GM23248 (cell line): ENCODE measurements around the gene TNS3. TPM values are rescaled to one million over a fixed set of nuclear protein-coding genes. Genes with fewer than 3 reads are reported as not detected.

Experiments used
- DNase-seq: peaks from one replicate; pipeline ENCODE4 v3.0.0-alpha.2; 2015
- H2AFZ ChIP-seq: fragments of 200-600 bp; sonication (generic); 2 replicates; pipeline ENCODE4 v1.6.1; 2016; ENCODE audit warnings: antibody characterized with exemption
- H3F3A ChIP-seq: fragments of 200-600 bp; sonication (generic); 2 replicates; pipeline ENCODE4 v1.6.1; 2016; ENCODE audit warnings: mild to moderate bottlenecking, antibody characterized with exemption, mixed run types; ENCODE audit not compliant: insufficient read depth
- H3K27ac ChIP-seq: fragments of 200-600 bp; sonication (generic); 2 replicates; pipeline ENCODE4 v1.5.1; 2016; ENCODE audit warnings: mild to moderate bottlenecking
- H3K27me3 ChIP-seq: fragments of 200-600 bp; sonication (generic); replicated peaks from 2 replicates; pipeline ENCODE4 v1.6.1; 2016; ENCODE audit warnings: mild to moderate bottlenecking; ENCODE audit not compliant: insufficient read depth
- H3K36me3 ChIP-seq: fragments of 200-600 bp; sonication (generic); 2 replicates; pipeline ENCODE4 v1.6.1; 2016; ENCODE audit warnings: low read depth, mild to moderate bottlenecking
- H3K4me1 ChIP-seq: fragments of 200-600 bp; sonication (generic); 2 replicates; pipeline ENCODE4 v1.6.1; 2016; ENCODE audit warnings: mild to moderate bottlenecking; ENCODE audit not compliant: insufficient read depth
- H3K4me2 ChIP-seq: fragments of 200-600 bp; sonication (generic); one replicate; pipeline ENCODE4 v1.6.1; 2016; ENCODE audit warnings: mild to moderate bottlenecking; ENCODE audit not compliant: unreplicated experiment
- H3K4me3 ChIP-seq: fragments of 200-600 bp; sonication (generic); 2 replicates; pipeline ENCODE4 v1.5.1; 2016; ENCODE audit warnings: mild to moderate bottlenecking
- H3K79me2 ChIP-seq: fragments of 200-600 bp; sonication (generic); 2 replicates; pipeline ENCODE4 v1.6.1; 2016; ENCODE audit warnings: mild to moderate bottlenecking; ENCODE audit not compliant: insufficient read depth
- H3K9ac ChIP-seq: fragments of 200-600 bp; sonication (generic); 2 replicates; pipeline ENCODE4 v1.6.1; 2016; ENCODE audit warnings: mild to moderate bottlenecking
- H3K9me2 ChIP-seq: fragments of 200-600 bp; sonication (generic); 2 replicates; pipeline ENCODE4 v1.6.1; 2016; ENCODE audit warnings: mixed run types, mild to moderate bottlenecking, moderate library complexity; ENCODE audit not compliant: insufficient read depth
- H3K9me3 ChIP-seq: fragments of 200-600 bp; sonication (generic); one replicate; pipeline ENCODE4 v1.6.1; 2017; ENCODE audit warnings: low read depth
- H4K20me1 ChIP-seq: fragments of 200-600 bp; sonication (generic); 2 replicates; pipeline ENCODE4 v1.6.0; 2016; ENCODE audit not compliant: insufficient read depth
- EZH2 ChIP-seq: fragments of 200-600 bp; sonication (generic); IDR thresholded peaks from 2 replicates; pipeline ENCODE4 v1.6.1; 2018; ENCODE audit warnings: antibody characterized with exemption, mild to moderate bottlenecking; ENCODE audit not compliant: insufficient read depth, poor library complexity, severe bottlenecking
- EZH2phosphoT487 ChIP-seq: fragments of 200-600 bp; sonication (generic); IDR thresholded peaks from 2 replicates; pipeline ENCODE4 v1.6.1; 2018; ENCODE audit warnings: antibody characterized with exemption, moderate library complexity, mild to moderate bottlenecking, low read depth; ENCODE audit not compliant: insufficient read depth
- WGBS, 2 experiments: methylation state at CpG; one replicate each; pipeline ENCODE4 v1.1.6; 2015 to 2017; ENCODE audit warnings: low lambda C conversion rate in 2 of 2, low coverage in 1 of 2; ENCODE audit errors: missing lambda C conversion rate in 2 of 2; 5-methylcytosine and 5-hydroxymethylcytosine counted together
- in situ Hi-C: fragments of 300-500 bp; cut with MboI; formaldehyde crosslinking; loops from 2 replicates; pipeline ENCODE4 v1.15.0; 2020
- polyA plus RNA-seq: library from polyadenylated mRNA; unstranded; fragments of >200 nt; fragmentation: Nextera tagmentation; extraction: Ambion mirVana; gene quantifications from 2 replicates; pipeline ENCODE4 v1.2.1, GENCODE V29; 2016
- total RNA-seq: library from RNA; depleted of rRNA; stranded (reverse); fragments of >200 nt; shearing (Covaris generic); gene quantifications from 2 replicates; pipeline ENCODE4 v1.2.3, GENCODE V29; 2014

TNS3 gene
- total and polyA plus RNA-seq, 2 experiments from 2014 or later, result 18.6 to 47.0 TPM

DNA sequence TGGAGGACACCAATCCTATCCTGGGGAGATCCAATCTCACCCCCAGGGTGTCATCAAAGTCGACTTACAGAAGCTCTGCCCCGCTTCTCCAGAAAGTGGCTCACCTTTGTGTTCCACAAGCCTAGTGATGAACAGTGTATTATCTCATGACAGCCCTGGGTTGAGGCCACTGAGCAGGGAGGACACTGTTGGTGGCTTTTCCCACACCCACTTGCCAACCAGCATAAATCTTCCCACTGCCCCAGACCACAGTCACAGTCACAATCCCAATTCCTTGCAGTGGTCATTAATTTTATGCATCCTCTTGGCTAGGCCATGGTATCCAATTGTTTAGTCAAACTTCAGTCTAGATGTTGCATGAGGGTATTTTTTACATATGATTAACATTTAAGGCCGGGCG is 18.4 kb downstream of the TNS3 start:
- no peaks in the 10 kb centered on the region for H3F3A ChIP-seq
- no peaks in the 10 kb centered on the region for H3K9me2 ChIP-seq
- no peak overlapping the region for H3K27ac ChIP-seq
- H3K36me3 ChIP-seq, result no peaks in the 10 kb centered on the region
- DNase-seq, result no peak
- H4K20me1 ChIP-seq, result no peaks in the 10 kb centered on the region
- TF ChIP-seq EZH2 (no peak), EZH2phosphoT487 (no peak)
- H2AFZ ChIP-seq, result no peak overlapping the region
- no peaks in the 10 kb centered on the region for H3K27me3 ChIP-seq
- no peak overlapping the region for H3K4me3 ChIP-seq
- no peak overlapping the region for H3K4me2 ChIP-seq
- WGBS, 2 experiments, result 97 to 100% methylated on average over 4 of the region's 4 CpGs
- peaks cover 89% of the 10 kb centered on the region for H3K79me2 ChIP-seq
- H3K9me3 ChIP-seq, result no peaks in the 10 kb centered on the region
- in situ Hi-C loops, result no loop called here
- no peaks in the 10 kb centered on the region for H3K4me1 ChIP-seq
- H3K9ac ChIP-seq, result no peak overlapping the region

DNA sequence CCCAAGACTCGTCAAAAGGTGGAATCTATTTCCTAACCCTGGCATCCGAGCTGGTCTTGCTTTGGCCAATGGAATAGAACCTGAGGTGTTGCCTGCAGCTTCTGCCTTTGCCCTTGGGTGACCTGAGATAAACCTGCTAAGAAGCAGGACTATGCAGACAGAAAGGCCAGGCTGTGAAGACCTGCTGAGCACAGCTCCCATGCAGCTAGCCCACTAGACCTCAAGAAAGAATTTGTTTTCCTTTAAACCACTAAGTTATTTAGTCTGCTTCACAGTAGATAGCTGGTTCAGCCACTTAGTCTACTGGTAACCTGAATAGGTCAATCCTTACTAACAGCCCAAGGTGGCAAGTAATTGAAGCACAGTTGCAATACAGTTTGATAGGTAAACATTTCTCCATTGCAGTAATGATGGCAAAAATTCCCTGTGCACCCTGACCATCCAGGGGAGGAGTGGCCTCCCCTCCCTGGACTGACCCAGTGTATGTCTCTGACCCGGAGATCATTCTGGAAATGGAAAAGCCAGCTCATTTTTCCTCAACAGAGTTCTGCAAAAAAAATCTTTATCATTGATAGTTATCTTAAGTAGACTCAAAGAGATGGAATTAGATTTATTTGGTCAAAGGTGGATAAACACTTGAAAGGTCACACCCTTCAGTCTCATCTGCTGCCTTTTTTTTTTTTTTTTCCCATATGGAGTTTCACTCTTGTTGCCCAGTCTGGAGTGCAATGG is 20.0 kb downstream of the TNS3 start:
- H3K27ac ChIP-seq, result no peak overlapping the region
- no peaks in the 10 kb centered on the region for H3K36me3 ChIP-seq
- no peaks in the 10 kb centered on the region for H4K20me1 ChIP-seq
- no peak overlapping the region for H3K4me2 ChIP-seq
- H3K9me2 ChIP-seq, result no peaks in the 10 kb centered on the region
- H3K79me2 ChIP-seq, result peaks cover 77% of the 10 kb centered on the region
- H3K9me3 ChIP-seq, result no peaks in the 10 kb centered on the region
- peaks cover 13% of the 10 kb centered on the region for H3F3A ChIP-seq
- H3K9ac ChIP-seq, result no peak overlapping the region
- TF ChIP-seq EZH2phosphoT487, result no peak
- TF ChIP-seq EZH2, result no peak
- 92 to 93% methylated on average over 3 of the region's 3 CpGs for WGBS, 2 experiments
- peaks cover 13% of the 10 kb centered on the region for H3K4me1 ChIP-seq
- no peak overlapping the region for H3K4me3 ChIP-seq
- in situ Hi-C loops, result no loop called here
- H2AFZ ChIP-seq, result no peak overlapping the region
- no peaks in the 10 kb centered on the region for H3K27me3 ChIP-seq
- no peak for DNase-seq

DNA sequence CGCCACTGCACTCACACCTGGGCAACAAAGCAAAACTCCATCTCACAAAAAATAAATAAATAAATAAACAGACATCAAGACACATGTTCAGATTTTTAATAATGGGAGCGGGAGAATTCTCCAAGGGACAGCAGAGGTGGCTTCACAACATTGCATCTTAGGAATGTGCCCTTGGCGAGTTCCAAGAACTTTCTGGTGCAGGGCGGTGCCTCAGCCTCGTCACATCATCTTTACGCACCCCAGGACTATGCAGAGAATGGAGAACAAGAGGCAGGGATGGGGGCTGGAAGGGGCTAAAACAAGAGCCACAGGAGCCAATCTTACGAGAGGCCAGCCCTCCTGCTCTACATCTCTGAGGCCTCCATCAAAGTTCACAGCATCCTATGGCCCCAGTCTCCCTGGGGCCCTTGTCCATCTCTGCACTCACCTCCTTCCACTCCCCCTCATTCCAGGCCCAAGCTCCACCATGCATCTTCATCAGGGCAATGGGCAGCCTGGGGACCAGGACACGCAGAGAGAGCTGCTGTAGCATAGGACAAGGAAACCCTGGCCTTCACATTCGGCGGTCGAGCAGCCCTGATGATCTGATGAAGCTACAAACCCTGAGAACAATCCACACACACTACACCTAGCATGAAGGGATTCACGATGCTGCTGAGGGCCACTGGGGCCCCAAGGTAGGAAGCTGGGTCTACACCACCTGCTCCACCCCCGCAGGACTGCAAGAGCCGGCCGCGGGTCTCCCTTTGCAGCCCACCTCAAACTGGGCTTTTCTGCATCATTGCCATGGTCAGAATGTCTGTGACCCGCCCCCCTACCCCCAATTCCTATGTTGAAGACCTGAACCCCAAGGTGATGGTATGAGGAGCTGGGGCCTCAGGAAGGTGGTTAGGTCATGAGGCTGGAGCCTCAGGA is 22.3 kb downstream of the TNS3 start:
- in situ Hi-C loops, result no loop called here
- H3K79me2 ChIP-seq, result peaks cover 68% of the 10 kb centered on the region
- 94 to 95% methylated on average over 17 of the region's 17 CpGs for WGBS, 2 experiments
- H3K4me3 ChIP-seq, result no peak overlapping the region
- H3K9me2 ChIP-seq, result no peaks in the 10 kb centered on the region
- H3K27me3 ChIP-seq, result no peaks in the 10 kb centered on the region
- no peaks in the 10 kb centered on the region for H4K20me1 ChIP-seq
- peaks cover 22% of the 10 kb centered on the region for H3K4me1 ChIP-seq
- H2AFZ ChIP-seq, result no peak overlapping the region
- no peak overlapping the region for H3K27ac ChIP-seq
- DNase-seq, result no peak
- no peaks in the 10 kb centered on the region for H3K36me3 ChIP-seq
- H3K4me2 ChIP-seq, result no peak overlapping the region
- no peak for TF ChIP-seq EZH2phosphoT487
- TF ChIP-seq EZH2, result no peak
- H3K9me3 ChIP-seq, result no peaks in the 10 kb centered on the region
- peaks cover 13% of the 10 kb centered on the region for H3F3A ChIP-seq
- no peak overlapping the region for H3K9ac ChIP-seq

DNA sequence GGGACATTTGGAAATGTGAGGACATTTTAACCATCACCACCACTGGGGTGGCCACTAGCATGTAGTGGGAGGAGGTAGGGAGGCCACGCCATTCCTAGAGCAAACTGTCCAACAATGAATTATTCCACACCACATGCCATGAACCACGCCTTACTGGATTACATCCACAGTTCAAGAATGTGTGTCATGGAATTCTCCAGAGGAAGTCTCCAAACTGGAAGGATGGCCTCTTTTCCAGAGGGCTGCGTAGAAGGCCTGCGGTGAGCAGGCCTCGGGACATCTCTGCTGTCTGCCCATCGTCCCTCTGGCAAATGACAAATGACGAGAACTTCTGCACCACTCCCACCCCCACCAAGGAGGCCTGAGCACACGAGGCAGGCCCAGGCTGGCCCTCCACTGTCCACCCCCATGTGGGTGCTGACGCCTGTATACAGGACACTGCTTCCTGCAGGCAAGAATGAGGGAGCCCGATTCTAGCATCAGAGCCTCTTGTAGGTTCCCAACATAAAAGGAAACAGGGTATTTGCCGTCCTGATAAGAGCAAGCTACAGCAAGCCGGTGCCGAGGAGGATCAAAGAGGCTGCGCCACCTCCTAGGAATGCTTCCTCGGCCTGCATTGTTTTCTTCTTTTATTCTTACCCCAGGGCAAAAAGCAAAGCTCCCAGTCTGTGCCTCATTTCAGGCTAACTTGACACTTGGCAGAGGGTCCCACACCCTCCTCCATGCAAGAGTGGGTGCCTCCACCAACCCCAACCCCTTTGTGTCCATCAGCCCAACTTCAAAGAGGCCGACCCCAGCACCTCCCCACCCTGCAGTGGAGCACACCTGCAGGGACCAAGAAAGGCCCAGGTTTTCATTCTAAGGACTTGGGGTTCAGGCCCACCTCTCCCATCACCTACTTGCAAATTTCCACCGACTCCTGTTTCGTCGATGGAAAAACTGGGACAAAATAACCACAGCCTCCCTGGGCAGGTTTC is 23.9 kb downstream of the TNS3 start:
- Histone ChIP-seq H3K27ac (peak overlapping the region; percentile 75), H3K27me3 (no peaks in the 10 kb centered on the region), H3K36me3 (no peaks in the 10 kb centered on the region), H3K9ac (peak overlapping the region; percentile 54), H3F3A (peaks cover 22% of the 10 kb centered on the region), H2AFZ (peak overlapping the region; percentile 59), H3K4me1 (peaks cover 24% of the 10 kb centered on the region), H3K79me2 (peaks cover 58% of the 10 kb centered on the region), H3K4me2 (peak overlapping the region; percentile 49), H3K4me3 (0 out of 2 replicates have a peak overlapping the region, but pooled peaks have one; percentile 19), H4K20me1 (no peaks in the 10 kb centered on the region), H3K9me3 (no peaks in the 10 kb centered on the region), H3K9me2 (no peaks in the 10 kb centered on the region)
- TF ChIP-seq EZH2 (no peak), EZH2phosphoT487 (no peak)
- WGBS, 2 experiments, result 42 to 45% methylated on average over 19 of the region's 19 CpGs
- DNase-seq, result peak; percentile 86
- in situ Hi-C loops, result no loop called here
